GM12874 (cell line): Measurements from ENCODE around the gene MMRN1.

Experiments used
- CTCF ChIP-seq: IDR thresholded peaks from 2 replicates; pipeline ENCODE4 v1.5.1; 2011; ENCODE audit warnings: low read depth, mild to moderate bottlenecking, control low read depth, low read length, moderate library complexity; ENCODE audit not compliant: insufficient read depth

The MMRN1 gene

GRCh38 chr4:89899854-89900253 lies 5.2 kb downstream of the MMRN1 start:
- no peak for TF ChIP-seq CTCF

DNA sequence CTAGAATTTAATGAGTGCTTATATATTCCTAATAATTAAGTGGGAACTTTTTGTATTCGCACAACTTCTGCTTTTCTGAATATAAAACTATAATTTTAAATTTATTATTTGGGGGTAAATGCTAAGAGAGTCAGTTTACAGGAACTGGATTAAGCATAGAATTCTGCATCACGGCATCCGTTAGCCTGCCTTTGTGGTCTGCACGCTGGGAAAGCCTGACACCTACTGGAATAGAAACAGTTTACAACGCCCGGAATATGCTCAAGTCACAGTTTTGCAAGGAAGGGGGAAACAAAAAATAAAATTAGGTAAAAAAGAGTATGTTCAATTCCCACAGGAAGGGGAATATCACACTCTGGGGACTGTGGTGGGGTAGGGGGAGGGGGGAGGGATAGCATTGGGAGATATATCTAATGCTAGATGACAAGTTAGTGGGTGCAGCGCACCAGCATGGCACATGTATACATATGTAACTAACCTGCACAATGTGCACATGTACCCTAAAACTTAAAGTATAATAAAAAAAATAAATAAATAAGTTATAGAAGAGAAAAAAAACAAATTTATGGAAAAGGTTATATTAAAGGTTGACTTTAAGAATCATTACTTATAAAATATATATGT lies 7.3 kb downstream of the MMRN1 start:
- peak; percentile 58 for TF ChIP-seq CTCF

DNA sequence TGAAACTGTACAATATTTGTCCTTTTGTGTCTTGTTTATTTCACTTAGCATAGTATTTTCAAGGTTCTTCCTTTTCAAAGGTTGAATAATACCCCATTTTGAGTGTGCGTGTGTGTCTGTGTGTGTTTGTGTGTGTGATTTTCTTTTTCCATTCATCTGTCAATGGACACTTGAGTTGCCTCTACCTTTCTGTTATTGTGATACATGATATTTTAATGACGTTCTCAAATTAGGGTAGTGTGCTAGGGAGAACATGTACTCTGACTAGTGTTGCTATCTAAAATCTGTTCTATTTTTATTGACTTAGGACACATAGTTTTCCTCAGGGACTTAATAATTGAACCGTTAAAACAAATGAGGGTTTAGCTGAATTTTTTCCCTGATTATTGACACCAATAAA lies 9.9 kb downstream of the MMRN1 start:
- TF ChIP-seq CTCF = no peak

GRCh38 chr4:89906316-89906715 lies 11.7 kb downstream of the MMRN1 start:
- no peak for TF ChIP-seq CTCF

DNA sequence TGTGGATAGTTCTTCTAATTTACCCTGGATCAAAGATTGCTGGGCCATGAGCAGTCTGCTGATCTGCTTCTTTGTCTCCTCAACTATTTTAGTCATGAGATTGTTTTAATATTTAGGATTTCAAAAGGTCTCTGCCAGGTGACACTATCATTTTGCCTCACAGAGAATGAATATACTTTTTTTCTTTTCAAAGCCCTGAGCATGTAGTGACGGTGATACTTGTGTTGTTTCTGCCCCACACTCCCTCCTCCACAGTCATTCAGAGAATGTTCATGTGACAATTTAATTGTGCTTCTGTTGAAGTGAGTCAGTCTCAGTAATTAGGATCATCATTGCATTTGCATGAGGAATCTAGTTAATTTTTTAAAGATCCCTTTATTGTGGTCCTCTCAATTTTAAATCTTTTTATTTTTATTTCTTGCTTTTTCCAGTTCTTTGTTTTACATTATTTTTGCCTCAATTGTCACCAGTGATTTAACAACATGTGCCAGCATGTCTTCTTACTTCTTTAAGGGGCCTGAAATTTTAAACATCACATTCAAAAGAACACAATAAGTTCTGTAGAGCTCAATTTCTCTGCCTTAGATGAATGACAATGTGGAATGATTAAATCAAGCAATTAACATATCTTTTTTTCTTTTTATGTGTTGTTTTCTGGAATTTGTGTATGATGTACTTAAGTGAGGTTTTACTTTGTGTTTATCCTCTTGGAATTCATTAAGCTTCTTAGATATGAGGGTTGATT lies 12.3 kb downstream of the MMRN1 start:
- TF ChIP-seq CTCF = no peak

- TF ChIP-seq CTCF = no peak
Measured at GRCh38 chr4:89909889-89910288, 15.2 kb downstream of the MMRN1 start.

GRCh38 chr4:89913623-89914022 lies 19.0 kb downstream of the MMRN1 start:
- TF ChIP-seq CTCF = no peak
